Measurements from ENCODE around the gene SHC1.
A peak's percentile ranks its signal among the peaks of the same experiment; 100 is the strongest.

The SHC1 gene

DNA sequence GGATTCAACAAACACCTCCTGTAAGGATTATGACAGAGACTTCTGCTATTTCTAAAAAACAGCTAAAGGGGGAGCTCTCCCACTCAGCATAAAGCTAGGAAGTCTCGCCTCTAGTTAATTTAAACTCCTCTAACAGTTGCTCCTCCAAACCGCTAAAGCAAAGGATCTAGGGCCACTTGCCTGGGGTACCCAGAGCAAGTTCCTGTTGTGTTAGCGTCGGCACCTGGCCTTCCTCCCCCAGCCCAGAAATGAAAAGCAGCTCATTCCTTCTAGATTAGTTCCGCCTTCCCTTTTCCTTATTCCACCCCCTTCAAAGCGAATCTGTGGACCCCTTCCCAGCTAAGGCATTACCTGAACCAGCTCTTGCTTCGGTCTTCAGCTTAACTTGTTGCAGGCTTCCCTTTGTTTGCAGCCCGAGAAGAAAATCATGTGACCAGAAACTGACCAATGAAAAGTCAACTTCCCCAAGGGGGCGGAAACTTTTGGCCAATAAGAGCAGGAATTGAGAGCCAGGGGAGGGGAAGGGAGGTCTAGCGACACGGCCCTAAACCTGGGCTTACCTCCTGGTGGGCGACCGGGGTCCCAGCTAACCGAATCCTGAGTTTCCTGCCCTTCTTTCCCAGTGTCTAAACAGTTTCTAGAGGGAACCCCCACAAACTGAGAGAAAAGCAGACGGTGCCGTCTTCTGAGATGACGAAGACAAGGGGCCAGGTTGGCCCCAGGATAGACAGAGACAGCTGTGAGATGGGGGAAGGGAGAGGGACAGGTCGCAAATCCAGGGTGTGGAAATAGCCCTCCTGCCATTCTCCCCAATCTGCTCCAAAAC, 14.6 kb downstream of the SHC1 start, which contains the start of gene PBXIP1:
TSS of gene PBXIP1 (minus strand) at position 382 of the 826 bp plus-strand sequence. CDS start 2,378 bp downstream, outside the sequence.
- Histone ChIP-seq H3K27ac (ENCODE audit: low read depth, low read length) (peak within 1 kb of the TSS; percentile 93), H3K9me3 (ENCODE audit: control insufficient read depth, insufficient read depth, low read length) (no peaks in the 10 kb centered on the region), H3F3A (ENCODE audit: control insufficient read depth, insufficient read depth) (peaks cover 8% of the 10 kb centered on the region), H3K79me2 (ENCODE audit: control insufficient read depth, low read length) (peaks cover 52% of the 10 kb centered on the region), H3K9me2 (replicated peaks; ENCODE audit: control insufficient read depth, low read length) (no peaks in the 10 kb centered on the region), H3K4me2 (ENCODE audit: low read length) (peak within 1 kb of the TSS; percentile 81), H3K4me1 (ENCODE audit: control insufficient read depth, low read length) (peaks cover 68% of the 10 kb centered on the region), H3K36me3 (ENCODE audit: control insufficient read depth, low read length) (peaks cover 33% of the 10 kb centered on the region), H3K4me3 (ENCODE audit: low read length) (peak within 1 kb of the TSS; percentile 90), H3K27me3 (ENCODE audit: control insufficient read depth, low read length) (no peaks in the 10 kb centered on the region), H4K20me1 (ENCODE audit: control insufficient read depth, insufficient read depth, low read depth, low read length) (no peaks in the 10 kb centered on the region)
- no peak for TF ChIP-seq EZH2phosphoT487 (IDR thresholded peaks at IDR 0.05; ENCODE audit: borderline replicate concordance, low read length)
- TF ChIP-seq, protein P1, sequence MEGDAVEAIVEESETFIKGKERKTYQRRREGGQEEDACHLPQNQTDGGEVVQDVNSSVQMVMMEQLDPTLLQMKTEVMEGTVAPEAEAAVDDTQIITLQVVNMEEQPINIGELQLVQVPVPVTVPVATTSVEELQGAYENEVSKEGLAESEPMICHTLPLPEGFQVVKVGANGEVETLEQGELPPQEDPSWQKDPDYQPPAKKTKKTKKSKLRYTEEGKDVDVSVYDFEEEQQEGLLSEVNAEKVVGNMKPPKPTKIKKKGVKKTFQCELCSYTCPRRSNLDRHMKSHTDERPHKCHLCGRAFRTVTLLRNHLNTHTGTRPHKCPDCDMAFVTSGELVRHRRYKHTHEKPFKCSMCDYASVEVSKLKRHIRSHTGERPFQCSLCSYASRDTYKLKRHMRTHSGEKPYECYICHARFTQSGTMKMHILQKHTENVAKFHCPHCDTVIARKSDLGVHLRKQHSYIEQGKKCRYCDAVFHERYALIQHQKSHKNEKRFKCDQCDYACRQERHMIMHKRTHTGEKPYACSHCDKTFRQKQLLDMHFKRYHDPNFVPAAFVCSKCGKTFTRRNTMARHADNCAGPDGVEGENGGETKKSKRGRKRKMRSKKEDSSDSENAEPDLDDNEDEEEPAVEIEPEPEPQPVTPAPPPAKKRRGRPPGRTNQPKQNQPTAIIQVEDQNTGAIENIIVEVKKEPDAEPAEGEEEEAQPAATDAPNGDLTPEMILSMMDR (IDR thresholded peaks at IDR 0.05; ENCODE audit: low read depth, low read length, poor library complexity, severe bottlenecking): peak; percentile 61

DNA sequence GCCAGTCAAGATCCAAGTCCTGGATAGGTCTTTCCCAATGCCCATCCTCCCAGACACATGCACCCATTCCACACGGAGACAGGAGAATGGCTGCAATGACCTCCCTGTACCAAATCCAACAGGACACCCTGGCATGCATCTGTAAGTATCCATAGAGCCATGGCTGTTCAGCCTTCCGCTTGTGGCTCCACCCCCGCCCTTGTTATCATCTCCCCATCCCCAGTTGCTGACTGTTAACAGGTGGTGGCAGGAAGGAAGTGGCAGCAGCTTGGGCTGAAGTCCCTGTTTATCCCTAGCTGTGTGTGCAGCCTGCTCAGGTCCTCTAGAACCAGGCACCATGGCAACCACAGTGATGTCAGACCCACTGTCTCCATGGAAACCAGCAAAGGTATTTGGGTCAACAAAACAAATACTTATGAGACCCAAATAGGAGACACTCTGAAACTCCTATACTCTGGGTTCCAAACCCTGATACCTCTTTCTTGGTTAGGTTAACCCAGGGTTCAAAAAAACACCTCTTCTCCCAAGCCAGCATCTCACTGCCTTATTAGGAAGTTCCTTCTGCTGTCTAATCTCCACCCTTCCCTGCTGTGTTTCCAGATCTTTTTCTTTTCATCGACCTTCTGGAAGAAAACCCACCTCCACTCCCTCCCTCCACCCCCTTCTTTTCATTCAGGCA, 15.4 kb downstream of the SHC1 start:
- H3K27me3 ChIP-seq (ENCODE audit: control insufficient read depth, low read length): no peaks in the 10 kb centered on the region
- no peaks in the 10 kb centered on the region for H4K20me1 ChIP-seq (ENCODE audit: control insufficient read depth, insufficient read depth, low read depth, low read length)
- H3K79me2 ChIP-seq (ENCODE audit: control insufficient read depth, low read length): peaks cover 45% of the 10 kb centered on the region
- peak overlapping the region; percentile 93 for H3K27ac ChIP-seq (ENCODE audit: low read depth, low read length)
- no peak for TF ChIP-seq EZH2phosphoT487 (IDR thresholded peaks at IDR 0.05; ENCODE audit: borderline replicate concordance, low read length)
- TF ChIP-seq, protein P1 (IDR thresholded peaks at IDR 0.05; ENCODE audit: low read depth, low read length, poor library complexity, severe bottlenecking): no peak
- H3K9me3 ChIP-seq (ENCODE audit: control insufficient read depth, insufficient read depth, low read length): no peaks in the 10 kb centered on the region
- peaks cover 62% of the 10 kb centered on the region for H3K4me1 ChIP-seq (ENCODE audit: control insufficient read depth, low read length)
- H3F3A ChIP-seq (ENCODE audit: control insufficient read depth, insufficient read depth): peaks cover 8% of the 10 kb centered on the region
- H3K4me2 ChIP-seq (ENCODE audit: low read length): peak overlapping the region; percentile 81
- peak overlapping the region; percentile 90 for H3K4me3 ChIP-seq (ENCODE audit: low read length)
- H3K9me2 ChIP-seq (replicated peaks; ENCODE audit: control insufficient read depth, low read length): no peaks in the 10 kb centered on the region
- peaks cover 33% of the 10 kb centered on the region for H3K36me3 ChIP-seq (ENCODE audit: control insufficient read depth, low read length)

DNA sequence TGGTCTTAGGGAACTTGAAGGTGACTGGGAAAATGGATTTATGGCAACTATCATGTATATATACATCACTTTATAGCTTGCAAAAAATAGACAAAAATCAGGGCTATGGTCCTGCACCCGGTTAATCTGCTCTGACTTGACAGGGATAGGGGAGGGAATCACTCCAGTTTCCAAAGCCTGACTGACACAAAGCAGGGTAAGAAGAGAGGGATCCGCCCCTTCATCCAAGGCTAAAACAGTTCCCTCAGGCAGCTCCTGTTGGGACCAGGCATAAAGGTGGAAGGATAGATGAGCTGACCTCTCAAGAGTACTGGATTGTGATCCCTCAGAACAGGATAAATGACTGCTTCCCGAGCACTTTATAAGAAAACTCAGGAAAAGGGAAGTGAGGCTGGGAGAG, 16.0 kb downstream of the SHC1 start:
- H3F3A ChIP-seq (ENCODE audit: control insufficient read depth, insufficient read depth): peaks cover 8% of the 10 kb centered on the region
- peaks cover 39% of the 10 kb centered on the region for H3K79me2 ChIP-seq (ENCODE audit: control insufficient read depth, low read length)
- peak overlapping the region; percentile 90 for H3K4me3 ChIP-seq (ENCODE audit: low read length)
- no peaks in the 10 kb centered on the region for H3K9me2 ChIP-seq (replicated peaks; ENCODE audit: control insufficient read depth, low read length)
- H3K36me3 ChIP-seq (ENCODE audit: control insufficient read depth, low read length): peaks cover 31% of the 10 kb centered on the region
- no peaks in the 10 kb centered on the region for H4K20me1 ChIP-seq (ENCODE audit: control insufficient read depth, insufficient read depth, low read depth, low read length)
- no peaks in the 10 kb centered on the region for H3K27me3 ChIP-seq (ENCODE audit: control insufficient read depth, low read length)
- peak overlapping the region; percentile 93 for H3K27ac ChIP-seq (ENCODE audit: low read depth, low read length)
- no peaks in the 10 kb centered on the region for H3K9me3 ChIP-seq (ENCODE audit: control insufficient read depth, insufficient read depth, low read length)
- no peak for TF ChIP-seq EZH2phosphoT487 (IDR thresholded peaks at IDR 0.05; ENCODE audit: borderline replicate concordance, low read length)
- TF ChIP-seq, protein P1 (IDR thresholded peaks at IDR 0.05; ENCODE audit: low read depth, low read length, poor library complexity, severe bottlenecking): no peak
- H3K4me1 ChIP-seq (ENCODE audit: control insufficient read depth, low read length): peaks cover 61% of the 10 kb centered on the region
- peak overlapping the region; percentile 81 for H3K4me2 ChIP-seq (ENCODE audit: low read length)

All from DOHH2 (cell line).